Measurements from ENCODE around the gene OR2A2.
"Not testable (repeated sequence)": the region's sequence is repeated elsewhere in the genome, so short reads cannot be mapped to it uniquely, and the experiment has no call there.

OR2A2 gene

GRCh38 chr7:144109283-144109682 is at the start of gene OR2A2:
Gene OR2A2, plus strand, starts transcription at chr7:144109583. Its CDS starts 0 bp downstream, at chr7:144109583.
- no peak for DNase-seq (ENCODE audit: low spot score)

GRCh38 chr7:144063710-144064109 is 45.7 kb upstream of the OR2A2 start:
- no peak for DNase-seq (ENCODE audit: low spot score)

- DNase-seq (ENCODE audit: low spot score): no peak
Observed at GRCh38 chr7:144069511-144069910, 39.9 kb upstream of the OR2A2 start, which contains the start of gene OR2A25. Gene OR2A25, plus strand, starts transcription at chr7:144069811. Its CDS starts 4,409 bp downstream, at chr7:144074220.

GRCh38 chr7:144069953-144070352 is 39.4 kb upstream of the OR2A2 start:
- no peak for DNase-seq (ENCODE audit: low spot score)

GRCh38 chr7:144074374-144074773 is 35.0 kb upstream of the OR2A2 start:
- DNase-seq (ENCODE audit: low spot score): no peak

- DNase-seq (ENCODE audit: low spot score): no peak
Observed at GRCh38 chr7:144085978-144086377, 23.4 kb upstream of the OR2A2 start, which contains the start of gene OR2A12. Gene OR2A12, plus strand, starts transcription at chr7:144086278. Its CDS starts 8,830 bp downstream, at chr7:144095108.

GRCh38 chr7:144086730-144087129 is 22.7 kb upstream of the OR2A2 start:
- DNase-seq (ENCODE audit: low spot score): no peak

- DNase-seq (ENCODE audit: low spot score): no peak
Observed at GRCh38 chr7:144087230-144087629, 22.2 kb upstream of the OR2A2 start.

- no peak for DNase-seq (ENCODE audit: low spot score)
Observed at GRCh38 chr7:144090667-144091066, 18.7 kb upstream of the OR2A2 start.

- no peak for DNase-seq (ENCODE audit: low spot score)
Observed at GRCh38 chr7:144098776-144099175, 10.6 kb upstream of the OR2A2 start.

- DNase-seq (ENCODE audit: low spot score): no peak
Observed at GRCh38 chr7:144100607-144101006, 8.8 kb upstream of the OR2A2 start.

GRCh38 chr7:144102041-144102440 is 7.3 kb upstream of the OR2A2 start:
- no peak for DNase-seq (ENCODE audit: low spot score)

GRCh38 chr7:144105211-144105610 is 4.2 kb upstream of the OR2A2 start:
- no peak for DNase-seq (ENCODE audit: low spot score)

- DNase-seq (ENCODE audit: low spot score): no peak
Observed at GRCh38 chr7:144110272-144110671, 889 bp downstream of the OR2A2 start.

GRCh38 chr7:144113651-144114050 is 4.3 kb downstream of the OR2A2 start:
- DNase-seq (ENCODE audit: low spot score): no peak

- DNase-seq (ENCODE audit: low spot score): no peak
Observed at GRCh38 chr7:144118341-144118740, 9.0 kb downstream of the OR2A2 start.

- DNase-seq (ENCODE audit: low spot score): no peak
Observed at GRCh38 chr7:144122876-144123275, 13.5 kb downstream of the OR2A2 start, which contains the start of gene OR2A14. Gene OR2A14, plus strand, starts transcription at chr7:144123176. Its CDS starts 5,937 bp downstream, at chr7:144129113.

- DNase-seq (ENCODE audit: low spot score): peak; percentile 7
Observed at GRCh38 chr7:144127714-144128334, 18.4 kb downstream of the OR2A2 start.

- not testable (repeated sequence) for DNase-seq (ENCODE audit: low spot score)
Observed at GRCh38 chr7:144129601-144130000, 20.2 kb downstream of the OR2A2 start.

GRCh38 chr7:144130730-144131129 is 21.3 kb downstream of the OR2A2 start:
- DNase-seq (ENCODE audit: low spot score): no peak

- DNase-seq (ENCODE audit: low spot score): no peak
Observed at GRCh38 chr7:144132262-144132661, 22.9 kb downstream of the OR2A2 start.

- no peak for DNase-seq (ENCODE audit: low spot score)
Observed at GRCh38 chr7:144133307-144133706, 23.9 kb downstream of the OR2A2 start.

GRCh38 chr7:144134116-144134515 is 24.7 kb downstream of the OR2A2 start:
- DNase-seq (ENCODE audit: low spot score): no peak

GRCh38 chr7:144137501-144137900 is 28.1 kb downstream of the OR2A2 start:
- DNase-seq (ENCODE audit: low spot score): no peak
